Peyer's patch (tissue), 4 donors: ENCODE results near the gene TRAPPC6A. TPM values are rescaled to one million over a fixed set of nuclear protein-coding genes. Genes with fewer than 3 reads are reported as not detected.

Experiments
- DNase-seq, 3 donors: peaks; one replicate each; pipeline ENCODE4 v3.0.0-alpha.2; 2017 to 2019
- H3K27ac ChIP-seq, 4 donors: fragments of 200-600 bp; sonication (generic); one replicate each; pipeline ENCODE4 v1.5.1; 2016 to 2019
- H3K27me3 ChIP-seq, 2 donors: fragments of 200-600 bp; sonication (generic); one replicate each; pipeline ENCODE4 v1.5.1; 2019
- H3K36me3 ChIP-seq, 3 donors: fragments of 200-600 bp; sonication (generic); one replicate each; pipeline ENCODE4 v1.5.1; 2016 to 2019
- H3K4me1 ChIP-seq, 4 donors: fragments of 200-600 bp; sonication (generic); one replicate each; pipeline ENCODE4 v1.5.1; 2016 to 2019
- H3K4me3 ChIP-seq, 4 donors: fragments of 200-600 bp; sonication (generic); 1 replicate in 3 of 4; 2 replicates in 1 of 4; pipeline ENCODE4 v1.5.1; 2016 to 2019; ENCODE audit warnings: mild to moderate bottlenecking in 1 of 4
- H3K9me3 ChIP-seq, 4 donors: fragments of 200-600 bp; sonication (generic); one replicate each; pipeline ENCODE4 v1.5.1; 2016 to 2019; ENCODE audit warnings: mild to moderate bottlenecking in 1 of 4
- POLR2A ChIP-seq, 2 donors: fragments of 450-650 bp; IDR thresholded peaks; one replicate each; pipeline ENCODE4 v1.5.1; 2017; ENCODE audit warnings: antibody characterized with exemption in 2 of 2, mild to moderate bottlenecking in 2 of 2, moderate library complexity in 2 of 2
- total RNA-seq, 4 donors: library from RNA; depleted of rRNA; stranded (reverse); fragments of >200 nt; gene quantifications; one replicate each; pipeline ENCODE4 v1.1.0, GENCODE V29; 2016
- TF ChIP-seq, protein P1 (sequence below), 6 experiments: fragments of 450-650 bp in 4 of 6; fragments of 200-600 bp in 2 of 6; sonication (generic) in 1 of 6; IDR thresholded peaks; one replicate each; pipeline ENCODE4 v1.5.1; 2017 to 2019; ENCODE audit warnings: antibody characterized with exemption in 6 of 6, mild to moderate bottlenecking in 3 of 6, moderate library complexity in 1 of 6

TRAPPC6A gene
- total RNA-seq, 4 donors from 2014 or later, result 11.4 to 58.6 (median 21.6) TPM

DNA sequence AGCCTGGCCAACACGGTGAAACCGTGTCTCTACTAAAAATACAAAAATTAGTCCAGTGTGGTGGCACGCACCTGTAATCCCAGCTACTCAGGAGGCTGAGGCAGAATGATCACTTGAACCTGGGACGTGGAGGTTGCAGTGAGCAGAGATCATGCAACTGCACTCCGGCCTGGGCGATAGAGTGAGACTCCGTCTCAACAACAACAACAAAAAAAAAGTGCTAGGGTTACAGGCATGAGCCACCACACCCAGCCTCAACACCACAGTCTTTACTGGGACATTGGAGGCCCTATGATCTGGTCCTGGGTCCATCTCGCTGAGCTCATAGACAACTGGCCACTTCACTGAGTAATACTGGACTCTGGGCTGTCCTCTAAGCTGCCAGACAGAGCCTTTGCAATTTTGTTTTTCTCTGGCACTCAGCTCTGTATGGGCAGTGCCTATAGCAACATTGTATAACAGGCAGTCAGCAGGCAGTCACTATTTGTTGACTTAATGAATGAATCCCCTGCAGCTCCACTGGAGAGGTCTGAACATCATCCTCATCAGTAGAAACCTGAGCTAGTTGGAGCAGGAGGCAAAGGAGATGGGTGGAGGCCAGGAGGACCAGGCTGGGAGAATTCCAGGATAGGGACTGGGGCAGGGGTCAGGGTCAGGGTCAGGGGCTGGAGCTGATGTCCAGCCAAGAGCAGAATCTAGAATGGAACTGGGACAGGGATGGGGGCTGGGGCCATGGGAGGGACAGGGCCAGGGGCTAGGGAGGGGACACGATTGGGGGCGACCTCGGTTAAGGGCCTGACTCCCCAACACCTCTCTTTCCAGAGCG lies 8.7 kb upstream of the TRAPPC6A start:
- Histone ChIP-seq H3K27me3 (no peaks in the 10 kb centered on the region), H3K36me3 (no peaks in the 10 kb centered on the region), H3K4me3 (no peak overlapping the region), H3K4me1 (peaks cover 0 to 3% (median 0%) of the 10 kb centered on the region in 4 donors), H3K27ac (no peak overlapping the region), H3K9me3 (no peaks in the 10 kb centered on the region)
- no peak for DNase-seq
- no peak for TF ChIP-seq POLR2A (IDR thresholded peaks at IDR 0.05)
- TF ChIP-seq, protein P1, sequence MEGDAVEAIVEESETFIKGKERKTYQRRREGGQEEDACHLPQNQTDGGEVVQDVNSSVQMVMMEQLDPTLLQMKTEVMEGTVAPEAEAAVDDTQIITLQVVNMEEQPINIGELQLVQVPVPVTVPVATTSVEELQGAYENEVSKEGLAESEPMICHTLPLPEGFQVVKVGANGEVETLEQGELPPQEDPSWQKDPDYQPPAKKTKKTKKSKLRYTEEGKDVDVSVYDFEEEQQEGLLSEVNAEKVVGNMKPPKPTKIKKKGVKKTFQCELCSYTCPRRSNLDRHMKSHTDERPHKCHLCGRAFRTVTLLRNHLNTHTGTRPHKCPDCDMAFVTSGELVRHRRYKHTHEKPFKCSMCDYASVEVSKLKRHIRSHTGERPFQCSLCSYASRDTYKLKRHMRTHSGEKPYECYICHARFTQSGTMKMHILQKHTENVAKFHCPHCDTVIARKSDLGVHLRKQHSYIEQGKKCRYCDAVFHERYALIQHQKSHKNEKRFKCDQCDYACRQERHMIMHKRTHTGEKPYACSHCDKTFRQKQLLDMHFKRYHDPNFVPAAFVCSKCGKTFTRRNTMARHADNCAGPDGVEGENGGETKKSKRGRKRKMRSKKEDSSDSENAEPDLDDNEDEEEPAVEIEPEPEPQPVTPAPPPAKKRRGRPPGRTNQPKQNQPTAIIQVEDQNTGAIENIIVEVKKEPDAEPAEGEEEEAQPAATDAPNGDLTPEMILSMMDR (IDR thresholded peaks at IDR 0.05), result no peak

DNA sequence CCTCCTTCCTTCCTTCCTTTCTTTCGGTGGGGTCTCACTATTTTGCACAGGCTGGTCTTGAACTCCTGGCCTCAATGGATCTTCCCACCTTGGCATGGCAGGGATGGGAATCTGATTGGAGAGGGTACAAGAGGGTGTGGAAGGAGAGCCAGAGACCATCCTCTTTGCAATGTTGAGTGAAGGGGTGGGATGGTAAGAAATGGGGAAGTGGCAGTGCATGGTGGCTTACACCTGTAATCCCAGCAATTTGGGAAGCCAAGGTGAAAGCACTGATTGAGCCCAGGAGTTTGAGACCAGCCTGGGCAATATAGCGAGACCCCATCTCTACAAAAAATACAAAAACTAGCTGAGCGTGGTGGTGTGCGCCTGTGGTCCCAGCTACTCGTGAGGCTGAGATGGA lies 6.1 kb upstream of the TRAPPC6A start:
- no peak for DNase-seq
- H3K9me3 ChIP-seq, result no peaks in the 10 kb centered on the region
- peaks cover 0 to 23% (median 16%) of the 10 kb centered on the region in 4 donors for H3K4me1 ChIP-seq
- TF ChIP-seq, protein P1 (IDR thresholded peaks at IDR 0.05), result no peak
- no peak for TF ChIP-seq POLR2A (IDR thresholded peaks at IDR 0.05)
- H3K27ac ChIP-seq, result no peak overlapping the region
- no peak overlapping the region for H3K4me3 ChIP-seq
- no peaks in the 10 kb centered on the region for H3K27me3 ChIP-seq
- H3K36me3 ChIP-seq, result peaks cover 0 to 5% (median 0%) of the 10 kb centered on the region in 3 donors

DNA sequence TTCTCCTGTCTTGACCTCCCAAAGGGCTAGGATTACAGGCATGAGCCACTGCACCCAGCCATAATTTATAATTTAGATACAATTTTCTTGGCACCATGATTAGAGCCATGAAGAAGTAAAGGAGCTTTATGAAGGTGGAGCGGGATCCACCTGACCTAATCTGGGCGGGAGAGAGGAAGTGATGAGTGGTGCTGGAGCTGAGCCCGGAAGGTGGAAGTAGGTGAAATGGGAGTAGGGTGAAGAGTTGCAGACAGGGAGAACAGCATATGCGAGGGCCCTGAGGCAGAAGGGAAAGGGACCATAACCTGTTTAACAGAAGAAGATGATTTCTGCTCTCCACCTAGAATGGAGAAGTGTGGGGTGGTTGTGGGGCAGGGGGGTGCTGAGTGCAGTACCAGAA lies 4.7 kb upstream of the TRAPPC6A start:
- no peaks in the 10 kb centered on the region for H3K27me3 ChIP-seq
- peaks cover 0 to 23% (median 18%) of the 10 kb centered on the region in 4 donors for H3K4me1 ChIP-seq
- peaks cover 0 to 5% (median 0%) of the 10 kb centered on the region in 3 donors for H3K36me3 ChIP-seq
- TF ChIP-seq, protein P1 (IDR thresholded peaks at IDR 0.05), result no peak
- no peak for TF ChIP-seq POLR2A (IDR thresholded peaks at IDR 0.05)
- DNase-seq, result no peak
- H3K27ac ChIP-seq, result no peak overlapping the region
- no peak overlapping the region for H3K4me3 ChIP-seq
- H3K9me3 ChIP-seq, result no peaks in the 10 kb centered on the region

DNA sequence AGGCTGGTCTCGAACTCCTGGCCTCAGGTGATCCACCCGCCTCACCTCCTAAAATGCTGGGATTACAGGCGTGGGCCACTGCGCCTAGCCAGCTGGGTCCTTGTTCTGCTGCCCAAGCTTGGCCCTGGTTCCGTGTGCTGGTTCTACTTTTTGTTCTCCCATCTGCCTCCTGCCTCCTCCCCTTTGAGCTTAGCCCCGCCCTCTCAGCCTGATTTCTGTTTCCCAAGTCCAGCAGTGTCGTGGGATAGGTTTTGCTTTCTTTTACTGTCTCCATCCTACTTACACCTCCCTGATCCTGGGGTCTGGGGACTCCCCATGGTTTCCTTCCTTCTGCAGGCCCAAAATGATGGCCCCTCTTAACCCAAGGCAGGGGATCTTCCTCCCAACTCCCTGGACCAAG lies 2.9 kb upstream of the TRAPPC6A start:
- Histone ChIP-seq H3K27me3 (no peaks in the 10 kb centered on the region), H3K4me3 (no peak overlapping the region), H3K9me3 (no peaks in the 10 kb centered on the region), H3K27ac (no peak overlapping the region), H3K4me1 (peaks cover 0 to 33% (median 23%) of the 10 kb centered on the region in 4 donors), H3K36me3 (peaks cover 0 to 5% (median 0%) of the 10 kb centered on the region in 3 donors)
- TF ChIP-seq, protein P1 (IDR thresholded peaks at IDR 0.05), result no peak
- TF ChIP-seq POLR2A (IDR thresholded peaks at IDR 0.05), result no peak
- no peak for DNase-seq

DNA sequence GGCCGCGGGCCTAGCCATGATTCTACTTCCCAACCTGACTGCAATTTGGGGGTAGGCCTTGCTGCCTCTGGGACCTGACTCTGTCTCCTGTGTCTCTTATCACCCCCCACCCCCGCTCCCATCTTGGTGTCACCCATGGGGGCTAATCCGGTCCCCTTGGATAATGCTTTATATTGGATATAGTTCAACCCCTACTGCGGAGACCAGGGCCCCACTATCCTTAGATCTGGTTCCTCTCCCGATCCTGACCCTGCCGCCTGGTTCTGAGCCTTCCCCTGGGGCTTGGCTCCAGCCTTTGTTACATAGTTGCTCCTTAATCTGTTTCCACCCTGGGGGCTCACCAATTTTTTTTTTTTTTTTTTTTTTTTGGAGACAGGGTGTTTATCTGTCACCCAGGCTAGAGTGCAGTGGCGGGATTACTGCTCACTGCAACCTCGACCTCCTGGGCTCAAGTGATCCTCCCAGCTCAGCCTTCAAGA lies 1.9 kb upstream of the TRAPPC6A start:
- TF ChIP-seq POLR2A (IDR thresholded peaks at IDR 0.05), result no peak
- TF ChIP-seq, protein P1 (IDR thresholded peaks at IDR 0.05), result no peak
- no peak for DNase-seq
- H3K27me3 ChIP-seq, result no peaks in the 10 kb centered on the region
- H3K4me1 ChIP-seq, result peaks cover 0 to 33% (median 23%) of the 10 kb centered on the region in 4 donors
- peak overlapping the region; percentile 62 to 94 (median 88) for H3K4me3 ChIP-seq
- no peaks in the 10 kb centered on the region for H3K9me3 ChIP-seq
- peaks cover 0 to 5% (median 0%) of the 10 kb centered on the region in 3 donors for H3K36me3 ChIP-seq
- peak overlapping the region; percentile 84 to 94 (median 89) for H3K27ac ChIP-seq
